ENCODE measurements around the gene ARL6.
"Not testable (repeated sequence)": the region's sequence is repeated elsewhere in the genome, so short reads cannot be mapped to it uniquely, and the experiment has no call there.

Gene ARL6

GRCh38 chr3:97821774-97822358, 57.3 kb downstream of the ARL6 start, which contains the start of gene CRYBG3:
TSS of gene CRYBG3 (plus strand) at chr3:97822011. CDS start at chr3:97822207, 196 bp downstream.
- DNase-seq (ENCODE audit: low spot score) = peak; percentile 51

- DNase-seq (ENCODE audit: low spot score) = no peak
Measured at GRCh38 chr3:97822359-97822775, 57.8 kb downstream of the ARL6 start.

GRCh38 chr3:97823046-97824004, 58.8 kb downstream of the ARL6 start:
- no peak for DNase-seq (ENCODE audit: low spot score)

- DNase-seq (ENCODE audit: low spot score) = no peak
Measured at GRCh38 chr3:97825101-97825500, 60.5 kb downstream of the ARL6 start.

GRCh38 chr3:97827741-97828471, 63.3 kb downstream of the ARL6 start:
- no peak for DNase-seq (ENCODE audit: low spot score)

- DNase-seq (ENCODE audit: low spot score) = no peak
Measured at GRCh38 chr3:97829198-97829597, 64.6 kb downstream of the ARL6 start.

- DNase-seq (ENCODE audit: low spot score) = no peak
Measured at GRCh38 chr3:97830638-97831037, 66.1 kb downstream of the ARL6 start.

GRCh38 chr3:97831140-97831539, 66.6 kb downstream of the ARL6 start:
- DNase-seq (ENCODE audit: low spot score) = no peak

GRCh38 chr3:97833184-97833583, 68.6 kb downstream of the ARL6 start:
- not testable (repeated sequence) for DNase-seq (ENCODE audit: low spot score)

GRCh38 chr3:97835761-97836160, 71.2 kb downstream of the ARL6 start:
- DNase-seq (ENCODE audit: low spot score) = no peak

- DNase-seq (ENCODE audit: low spot score) = no peak
Measured at GRCh38 chr3:97838393-97838792, 73.8 kb downstream of the ARL6 start.

- no peak for DNase-seq (ENCODE audit: low spot score)
Measured at GRCh38 chr3:97839944-97840343, 75.4 kb downstream of the ARL6 start.

- no peak for DNase-seq (ENCODE audit: low spot score)
Measured at GRCh38 chr3:97841304-97841703, 76.7 kb downstream of the ARL6 start.

GRCh38 chr3:97841956-97842355, 77.4 kb downstream of the ARL6 start:
- no peak for DNase-seq (ENCODE audit: low spot score)

- no peak for DNase-seq (ENCODE audit: low spot score)
Measured at GRCh38 chr3:97848779-97849178, 84.2 kb downstream of the ARL6 start.

All from hematopoietic multipotent progenitor cell treated with erythropoietin and hydrocortisone succinate and interleukin-3 and kit ligand, for 15 days (in vitro differentiated cells).